H1 (cell line): Measurements from ENCODE around the gene ARHGAP22. TPM values are rescaled to one million over a fixed set of nuclear protein-coding genes. Genes with fewer than 3 reads are reported as not detected.

ENCODE experiments used
- CTCF ChIA-PET: fragments of 300-600 bp; sonication (Branson Sonifier 250); formaldehyde crosslinking; loops from one replicate; lab custom pipeline; 2021; ENCODE audit not compliant: partially characterized antibody; lab: Charles Lee
- POLR2A ChIA-PET: fragments of 300-600 bp; sonication (Branson Sonifier 250); formaldehyde crosslinking; loops from one replicate; lab custom pipeline; 2021; ENCODE audit warnings: inconsistent platforms; ENCODE audit not compliant: partially characterized antibody; lab: Charles Lee
- DNase-seq, 2 experiments: peaks; one replicate each; pipeline versions ENCODE4 v3.0.0 to v3.0.0-alpha.2; 2010 to 2022; ENCODE audit warnings: low spot score in 2 of 2, low read depth in 1 of 2, mixed read lengths in 1 of 2
- FAIRE-seq: peaks from 2 replicates; lab custom pipeline; 2011; peaks lifted over from hg19 to GRCh38; lab: Jason Lieb, UNC
- H2AFZ ChIP-seq: 2 replicates; pipeline ENCODE4 v1.8.1; 2012; ENCODE audit warnings: low read length, inconsistent platforms
- H2AK5ac ChIP-seq: 2 replicates; pipeline ENCODE4 v1.6.1; 2013; ENCODE audit warnings: low read depth, low read length
- H2BK120ac ChIP-seq: replicated peaks from 2 replicates; pipeline ENCODE3; 2013; ENCODE audit warnings: low read depth, low read length, inconsistent platforms
- H2BK12ac ChIP-seq: 2 replicates; pipeline ENCODE4 v1.6.1; 2013; ENCODE audit warnings: low read depth, low read length
- H2BK15ac ChIP-seq: 2 replicates; pipeline ENCODE4 v1.6.1; 2013; ENCODE audit warnings: low read length
- H2BK20ac ChIP-seq: 2 replicates; pipeline ENCODE4 v1.6.1; 2013; ENCODE audit warnings: low read length
- H2BK5ac ChIP-seq: 2 replicates; pipeline ENCODE4 v1.6.1; 2013; ENCODE audit warnings: low read depth, low read length
- H3K14ac ChIP-seq: 2 replicates; pipeline ENCODE4 v1.6.1; 2013; ENCODE audit warnings: inconsistent platforms; ENCODE audit not compliant: insufficient read length
- H3K18ac ChIP-seq: 2 replicates; pipeline ENCODE4 v1.6.1; 2013; ENCODE audit warnings: low read length; ENCODE audit errors: extremely low read depth
- H3K23ac ChIP-seq: 2 replicates; pipeline ENCODE4 v1.6.1; 2013; ENCODE audit warnings: inconsistent platforms; ENCODE audit not compliant: insufficient read length
- H3K23me2 ChIP-seq: 2 replicates; pipeline ENCODE4 v1.6.1; 2013; ENCODE audit warnings: low read depth, low read length
- H3K27ac ChIP-seq: 2 replicates; pipeline ENCODE4 v1.6.1; 2011; ENCODE audit warnings: low read depth, low read length, inconsistent platforms
- H3K27me3 ChIP-seq, 4 experiments: replicated peaks in 1 of 4; 1 replicate in 1 of 4; 2 replicates in 3 of 4; pipeline versions ENCODE4 v1.6.1 to v1.8.1; 2011 to 2013; ENCODE audit warnings: low read length in 3 of 4, mild to moderate bottlenecking in 3 of 4, inconsistent platforms in 2 of 4, mixed read lengths in 2 of 4, moderate library complexity in 1 of 4; ENCODE audit not compliant: control insufficient read depth in 3 of 4, insufficient read depth in 3 of 4; ENCODE audit errors: extremely low read depth in 1 of 4
- H3K36me3 ChIP-seq, 4 experiments: 2 replicates each; pipeline versions ENCODE4 v1.6.1 to v1.8.1; 2011 to 2013; ENCODE audit warnings: mild to moderate bottlenecking in 4 of 4, low read length in 3 of 4, moderate library complexity in 2 of 4, control low read depth in 1 of 4, inconsistent platforms in 1 of 4; ENCODE audit not compliant: insufficient read depth in 4 of 4, control insufficient read depth in 2 of 4
- H3K4ac ChIP-seq: replicated peaks from 2 replicates; pipeline ENCODE3; 2013; ENCODE audit warnings: low read length, low read depth, mixed read lengths, inconsistent platforms; ENCODE audit not compliant: insufficient read length
- H3K4me1 ChIP-seq, 4 experiments: replicated peaks in 1 of 4; 1 replicate in 1 of 4; 2 replicates in 3 of 4; pipeline versions ENCODE4 v1.6.1 to v1.8.1; 2011 to 2013; ENCODE audit warnings: low read length in 3 of 4, inconsistent platforms in 2 of 4, mixed read lengths in 1 of 4; ENCODE audit not compliant: insufficient read depth in 4 of 4, control insufficient read depth in 3 of 4
- H3K4me2 ChIP-seq, 2 experiments: 2 replicates each; pipeline versions ENCODE4 v1.6.1 to v1.8.1; 2011 to 2013; ENCODE audit warnings: low read depth in 2 of 2, low read length in 2 of 2, control low read depth in 1 of 2, inconsistent platforms in 1 of 2, mild to moderate bottlenecking in 1 of 2; ENCODE audit not compliant: insufficient read depth in 1 of 2
- H3K4me3 ChIP-seq, 4 experiments: fragments of 200-600, 300-600 bp in 1 of 4; sonication (generic), shearing (Covaris generic), sonication (Bioruptor Twin) in 1 of 4; 2 replicates each; pipeline versions ENCODE4 v1.5.1 to v1.8.1; 2011 to 2016; ENCODE audit warnings: low read length in 4 of 4, low read depth in 3 of 4, control low read depth in 2 of 4, inconsistent platforms in 2 of 4, mild to moderate bottlenecking in 2 of 4, mixed read lengths in 1 of 4, moderate library complexity in 1 of 4; ENCODE audit not compliant: insufficient read depth in 2 of 4; ENCODE audit errors: extremely low read depth in 1 of 4
- H3K56ac ChIP-seq: replicated peaks from 2 replicates; pipeline ENCODE3; 2013; ENCODE audit warnings: low read depth, mild to moderate bottlenecking, mixed read lengths, low read length, inconsistent platforms; ENCODE audit not compliant: insufficient read length
- H3K79me1 ChIP-seq: 2 replicates; pipeline ENCODE4 v1.6.1; 2013; ENCODE audit warnings: low read depth, low read length, control low read depth
- H3K79me2 ChIP-seq, 2 experiments: 2 replicates each; pipeline versions ENCODE4 v1.6.1 to v1.8.1; 2012 to 2013; ENCODE audit warnings: low read length in 2 of 2, mild to moderate bottlenecking in 2 of 2, inconsistent platforms in 1 of 2; ENCODE audit not compliant: insufficient read depth in 2 of 2, control insufficient read depth in 1 of 2
- H3K9ac ChIP-seq, 4 experiments: replicated peaks in 1 of 4; 1 replicate in 1 of 4; 2 replicates in 3 of 4; pipeline versions ENCODE4 v1.6.1 to v1.8.1; 2011 to 2013; ENCODE audit warnings: low read depth in 3 of 4, low read length in 3 of 4, control low read depth in 2 of 4, mild to moderate bottlenecking in 2 of 4, moderate library complexity in 2 of 4, inconsistent platforms in 1 of 4; ENCODE audit errors: extremely low read depth in 1 of 4
- H3K9me3 ChIP-seq, 2 experiments: 2 replicates each; pipeline versions ENCODE4 v1.6.1 to v1.8.1; 2012 to 2013; ENCODE audit warnings: mild to moderate bottlenecking in 2 of 2, moderate library complexity in 2 of 2, control low read depth in 1 of 2, inconsistent platforms in 1 of 2, low read depth in 1 of 2, low read length in 1 of 2, mixed read lengths in 1 of 2; ENCODE audit not compliant: insufficient read depth in 2 of 2
- H4K20me1 ChIP-seq, 2 experiments: replicated peaks in 1 of 2; 2 replicates each; pipeline versions ENCODE3 to v1.8.1; 2011 to 2013; ENCODE audit warnings: inconsistent platforms in 2 of 2, low read length in 2 of 2, mild to moderate bottlenecking in 1 of 2; ENCODE audit not compliant: insufficient read depth in 2 of 2, control insufficient read depth in 1 of 2
- H4K5ac ChIP-seq: 2 replicates; pipeline ENCODE4 v1.6.1; 2013; ENCODE audit warnings: low read length, low read depth, mixed read lengths, inconsistent platforms; ENCODE audit not compliant: insufficient read length
- H4K8ac ChIP-seq: 2 replicates; pipeline ENCODE4 v1.8.0; 2013; ENCODE audit warnings: mild to moderate bottlenecking, moderate library complexity, low read length, inconsistent platforms; ENCODE audit not compliant: insufficient read depth; ENCODE audit errors: extremely low read depth
- H4K91ac ChIP-seq: replicated peaks from 2 replicates; pipeline ENCODE3; 2013; ENCODE audit warnings: low read length, mixed read lengths, inconsistent platforms; ENCODE audit not compliant: insufficient read length
- ASH2L ChIP-seq: fragments of 200-600, 300-600 bp; sonication (generic); IDR thresholded peaks from one replicate; pipeline ENCODE4 v1.7.1; 2017; ENCODE audit warnings: low read length
- CBX8 ChIP-seq: fragments of 300-800, 300-1000 bp; sonication (generic); IDR thresholded peaks from 2 replicates; pipeline ENCODE4 v1.7.1; 2016; ENCODE audit warnings: low read depth, low read length, borderline replicate concordance
- CTBP2 ChIP-seq: IDR thresholded peaks from 2 replicates; pipeline ENCODE4 v1.7.0; 2011; ENCODE audit warnings: borderline replicate concordance, mild to moderate bottlenecking, moderate library complexity, mixed read lengths, low read length; ENCODE audit not compliant: insufficient read depth, insufficient read length
- EGR1 ChIP-seq: IDR thresholded peaks from 2 replicates; pipeline ENCODE4 v1.6.1; 2011; ENCODE audit warnings: low read depth, low read length, borderline replicate concordance
- GABPA ChIP-seq: IDR thresholded peaks from 2 replicates; pipeline ENCODE4 v1.6.1; 2011; ENCODE audit warnings: mild to moderate bottlenecking, low read length, moderate library complexity, borderline replicate concordance; ENCODE audit not compliant: insufficient read depth
- NANOG ChIP-seq: IDR thresholded peaks from 2 replicates; pipeline ENCODE4 v1.6.1; 2011; ENCODE audit warnings: low read length, low read depth, mild to moderate bottlenecking, inconsistent platforms; ENCODE audit not compliant: insufficient read depth, poor library complexity, severe bottlenecking
- RFX5 ChIP-seq: IDR thresholded peaks from 2 replicates; pipeline ENCODE4 v1.6.1; 2011; ENCODE audit warnings: low read depth, low read length, improper control_type of control experiment, borderline replicate concordance
- TBP ChIP-seq: IDR thresholded peaks from 2 replicates; pipeline ENCODE4 v1.6.1; 2011; ENCODE audit warnings: low read depth, low read length, improper control_type of control experiment
- WGBS, 2 experiments: shearing (Covaris generic) in 1 of 2; methylation state at CpG; one replicate each; pipeline versions ENCODE4 v1.1.6 to v1.1.7; 2013 to 2015; ENCODE audit warnings: low lambda C conversion rate in 2 of 2, mixed read lengths in 2 of 2, inconsistent platforms in 1 of 2, low coverage in 1 of 2, missing lambda C conversion rate in 1 of 2; ENCODE audit not compliant: insufficient replicate concordance in 2 of 2, insufficient coverage in 1 of 2, insufficient read length in 1 of 2; ENCODE audit errors: extremely low coverage in 1 of 2, missing lambda C conversion rate in 1 of 2; 5-methylcytosine and 5-hydroxymethylcytosine counted together
- polyA plus RNA-seq, 7 experiments: library from polyadenylated mRNA; depleted of rRNA in 3 of 7; stranded (reverse) in 5 of 7; unstranded in 2 of 7; fragments of >200 nt in 5 of 7; fragments of 200-250 nt in 2 of 7; gene quantifications; 1 replicate in 5 of 7; 2 replicates in 1 of 7; 4 replicates in 1 of 7; pipeline versions ENCODE4 v1.2.1 to v1.2.3, GENCODE V29; 2011 to 2013; ENCODE audit warnings: missing spikeins in 2 of 7, mixed read lengths in 2 of 7
- total RNA-seq: library from RNA; stranded (reverse); fragmentation: NEBNext Ultra II Directional; extraction: Animal tissue kit (Norgen Biotek cat#: 25700); gene quantifications from 2 replicates; pipeline ENCODE4 v1.2.1, GENCODE V29; 2021
- TF ChIP-seq, protein P1 (sequence below), 3 experiments: IDR thresholded peaks; 1 replicate in 2 of 3; 2 replicates in 1 of 3; pipeline versions ENCODE4 v1.5.1 to v1.6.1; 2011; ENCODE audit warnings: low read length in 3 of 3, mild to moderate bottlenecking in 3 of 3, inconsistent platforms in 2 of 3, low read depth in 1 of 3, moderate library complexity in 1 of 3; ENCODE audit not compliant: insufficient read depth in 1 of 3; ENCODE audit errors: control extremely low read depth in 1 of 3

ARHGAP22 gene
- total and polyA plus RNA-seq, 2 of the 8 experiments (the other 6 are each of a cell fraction or from before 2014, with no cell fraction given), result 3.6 to 11.2 TPM

DNA sequence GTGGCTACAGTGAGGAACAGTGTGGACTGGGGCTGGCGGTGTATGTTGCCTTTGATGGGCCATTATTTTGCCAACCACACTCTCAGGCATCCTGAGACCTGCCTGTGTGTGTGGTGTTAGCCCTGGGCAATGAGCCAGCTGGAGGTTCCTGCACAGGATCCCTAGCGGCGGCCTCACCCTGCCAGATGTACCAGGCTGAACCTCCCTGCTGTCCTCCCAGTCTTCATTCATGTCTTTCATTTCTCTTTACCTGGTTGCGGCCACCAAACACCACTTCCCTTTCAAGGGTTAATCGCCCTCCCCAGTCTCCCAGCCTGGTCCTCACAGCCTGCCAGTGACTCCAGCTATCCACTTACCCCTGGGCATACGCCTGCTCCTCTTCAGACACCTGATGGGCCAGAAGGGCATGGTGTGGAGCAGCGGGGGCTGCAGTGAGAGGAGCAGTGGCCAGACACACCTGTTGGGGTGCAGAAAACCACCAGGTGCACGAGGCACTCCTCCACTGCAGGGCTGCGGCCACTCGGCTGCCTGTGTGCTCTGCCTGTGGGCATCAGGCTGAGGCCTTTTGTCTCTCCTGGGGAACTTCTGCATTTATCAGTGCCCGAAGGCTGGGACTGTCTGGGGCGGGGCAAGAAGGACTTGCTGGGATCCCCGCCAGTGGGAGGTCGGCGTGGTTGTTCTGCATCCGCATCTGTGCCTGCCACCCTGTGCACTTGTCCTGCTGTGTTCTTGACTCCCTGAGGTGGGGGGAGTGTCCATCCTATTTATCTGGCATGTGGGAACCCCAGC, 111.6 kb downstream of the ARHGAP22 start:
- no peak overlapping the region for H3K23ac ChIP-seq
- no peaks in the 10 kb centered on the region for H3K9me3 ChIP-seq
- H2AFZ ChIP-seq, result no peak overlapping the region
- H2BK12ac ChIP-seq, result no peak overlapping the region
- no peak overlapping the region for H2BK5ac ChIP-seq
- no peak overlapping the region for H2BK15ac ChIP-seq
- H2BK120ac ChIP-seq, result no peak overlapping the region
- H3K79me1 ChIP-seq, result peaks cover 2% of the 10 kb centered on the region; the same call in 1 of the 2 replicates
- no peaks in the 10 kb centered on the region; a peak in 1 of 7 replicates for H3K4me1 ChIP-seq
- H3K27me3 ChIP-seq, result no peaks in the 10 kb centered on the region
- 90% methylated on average over 16 of the region's 16 CpGs; no CpG with 5 or more reads in 1 of the 2 experiments for WGBS, 2 experiments
- H3K56ac ChIP-seq, result no peak overlapping the region
- no peak overlapping the region for H3K9ac ChIP-seq
- no peak overlapping the region for H3K14ac ChIP-seq
- CTCF ChIA-PET, result interaction anchor here (2.0 to 12.0 kb wide), 3 partner anchors 11 to 48 kb away, joined by 7 to 87 read pairs (median 12); no protein-coding TSS in a partner anchor
- no peaks in the 10 kb centered on the region for H3K79me2 ChIP-seq
- peaks cover 0 to 6% of the 10 kb centered on the region in 2 experiments for H4K20me1 ChIP-seq
- H3K27ac ChIP-seq, result no peak overlapping the region
- no peak overlapping the region for H3K4me2 ChIP-seq
- H4K8ac ChIP-seq, result no peak overlapping the region
- no peak overlapping the region for H3K4ac ChIP-seq
- H4K5ac ChIP-seq, result no peak overlapping the region
- no peak overlapping the region for H2BK20ac ChIP-seq
- no peak overlapping the region for H3K18ac ChIP-seq
- DNase-seq, result peak in 1 of 2 experiments; percentile 42
- POLR2A ChIA-PET, result no interaction called here
- H3K36me3 ChIP-seq, result no peaks in the 10 kb centered on the region
- H3K23me2 ChIP-seq, result no peaks in the 10 kb centered on the region; the same call in 1 of the 2 replicates
- no peak for FAIRE-seq
- no peak overlapping the region for H2AK5ac ChIP-seq
- no peak overlapping the region for H3K4me3 ChIP-seq
- H4K91ac ChIP-seq, result no peak overlapping the region
- no peak for TF ChIP-seq CBX8
- TF ChIP-seq, protein P1, sequence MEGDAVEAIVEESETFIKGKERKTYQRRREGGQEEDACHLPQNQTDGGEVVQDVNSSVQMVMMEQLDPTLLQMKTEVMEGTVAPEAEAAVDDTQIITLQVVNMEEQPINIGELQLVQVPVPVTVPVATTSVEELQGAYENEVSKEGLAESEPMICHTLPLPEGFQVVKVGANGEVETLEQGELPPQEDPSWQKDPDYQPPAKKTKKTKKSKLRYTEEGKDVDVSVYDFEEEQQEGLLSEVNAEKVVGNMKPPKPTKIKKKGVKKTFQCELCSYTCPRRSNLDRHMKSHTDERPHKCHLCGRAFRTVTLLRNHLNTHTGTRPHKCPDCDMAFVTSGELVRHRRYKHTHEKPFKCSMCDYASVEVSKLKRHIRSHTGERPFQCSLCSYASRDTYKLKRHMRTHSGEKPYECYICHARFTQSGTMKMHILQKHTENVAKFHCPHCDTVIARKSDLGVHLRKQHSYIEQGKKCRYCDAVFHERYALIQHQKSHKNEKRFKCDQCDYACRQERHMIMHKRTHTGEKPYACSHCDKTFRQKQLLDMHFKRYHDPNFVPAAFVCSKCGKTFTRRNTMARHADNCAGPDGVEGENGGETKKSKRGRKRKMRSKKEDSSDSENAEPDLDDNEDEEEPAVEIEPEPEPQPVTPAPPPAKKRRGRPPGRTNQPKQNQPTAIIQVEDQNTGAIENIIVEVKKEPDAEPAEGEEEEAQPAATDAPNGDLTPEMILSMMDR (IDR thresholded peaks at IDR 0.05; ENCODE audit: control extremely low read depth in 1 of 3, insufficient read depth in 1 of 3, low read depth in 1 of 3, low read length in 3 of 3), result no peak
- no peak for TF ChIP-seq TBP
- TF ChIP-seq EGR1, result no peak
- TF ChIP-seq NANOG, result no peak
- TF ChIP-seq ASH2L, result no peak
- TF ChIP-seq CTBP2, result no peak
- TF ChIP-seq RFX5, result no peak
- no peak for TF ChIP-seq GABPA
